ENCODE data around the gene NIM1K. TPM values are rescaled to one million over a fixed set of nuclear protein-coding genes. Genes with fewer than 3 reads are reported as not detected.

NIM1K gene
- total and polyA plus RNA-seq, 2 of the 13 experiments (the other 11 are each of a cell fraction or from before 2014, with no cell fraction given): 0.04 TPM; not detected in 1

- H3K9ac ChIP-seq (ENCODE audit: insufficient read depth, low read depth, low read length): no peak overlapping the region
- peaks cover 3 to 11% of the 10 kb centered on the region in 2 experiments; a peak in 2 of 5 replicates for H3K27me3 ChIP-seq (ENCODE audit: control insufficient read depth in 1 of 2, insufficient read depth in 2 of 2, low read length in 2 of 2)
- ATAC-seq (no peak), FAIRE-seq (no peak), DNase-seq (ENCODE audit: low spot score) (peak; percentile 34)
- no peak overlapping the region for H3K27ac ChIP-seq (ENCODE audit: extremely low read length, insufficient read depth, low read length)
- H3K4me2 ChIP-seq (ENCODE audit: low read depth, low read length): peak overlapping the region; percentile 89
- H3K9me3 ChIP-seq (ENCODE audit: low read length): no peaks in the 10 kb centered on the region
- H4K20me1 ChIP-seq (ENCODE audit: insufficient read depth, low read length): no peaks in the 10 kb centered on the region
- CTCF ChIA-PET (ENCODE audit: low intra/inter-chr PET ratio, low total read pairs): no interaction called here
- intact Hi-C loops (cut with micrococcal nuclease; ENCODE audit: unreplicated experiment): no loop called here
- in situ Hi-C loops (cut with HindIII; ENCODE audit: extremely low pct_ligation_motif_present, low pct_unique_long_range_greater_than_20kb): no loop called here
- 2% methylated on average over 12 of the region's 12 CpGs for WGBS (ENCODE audit: low lambda C conversion rate)
- TF ChIP-seq ZNF30 (CRISPR knock-in tag; IDR thresholded peaks at IDR 0.05) (no peak), ZNF10 (CRISPR knock-in tag; IDR thresholded peaks at IDR 0.05; ENCODE audit: borderline replicate concordance, low read depth) (no peak), HNRNPK (IDR thresholded peaks at IDR 0.05; ENCODE audit: low read depth, low read length, poor library complexity, severe bottlenecking) (peak; percentile 84), RARG (CRISPR knock-in tag; IDR thresholded peaks at IDR 0.05; ENCODE audit: low read depth) (no peak), RFX3 (CRISPR knock-in tag; IDR thresholded peaks at IDR 0.05) (peak; percentile 77), CEBPG (CRISPR knock-in tag; IDR thresholded peaks at IDR 0.05) (peak; percentile 63), PCBP2 (optimal IDR thresholded peaks at IDR 0.05; ENCODE audit: low read depth, low read length, poor library complexity, severe bottlenecking) (peak; percentile 95), CEBPB (IDR thresholded peaks at IDR 0.05; ENCODE audit: borderline replicate concordance, low read depth, low read length) (peak; percentile 89), CBX2 (IDR thresholded peaks at IDR 0.05; ENCODE audit: low read depth, low read length) (0 out of 2 replicates have a peak, but pooled peaks have one; percentile 23), CBX2 (CRISPR knock-in tag; IDR thresholded peaks at IDR 0.05; ENCODE audit: low read depth) (no peak), RFX1 (IDR thresholded peaks at IDR 0.05) (peak; percentile 77)
- TF ChIP-seq, protein P1, sequence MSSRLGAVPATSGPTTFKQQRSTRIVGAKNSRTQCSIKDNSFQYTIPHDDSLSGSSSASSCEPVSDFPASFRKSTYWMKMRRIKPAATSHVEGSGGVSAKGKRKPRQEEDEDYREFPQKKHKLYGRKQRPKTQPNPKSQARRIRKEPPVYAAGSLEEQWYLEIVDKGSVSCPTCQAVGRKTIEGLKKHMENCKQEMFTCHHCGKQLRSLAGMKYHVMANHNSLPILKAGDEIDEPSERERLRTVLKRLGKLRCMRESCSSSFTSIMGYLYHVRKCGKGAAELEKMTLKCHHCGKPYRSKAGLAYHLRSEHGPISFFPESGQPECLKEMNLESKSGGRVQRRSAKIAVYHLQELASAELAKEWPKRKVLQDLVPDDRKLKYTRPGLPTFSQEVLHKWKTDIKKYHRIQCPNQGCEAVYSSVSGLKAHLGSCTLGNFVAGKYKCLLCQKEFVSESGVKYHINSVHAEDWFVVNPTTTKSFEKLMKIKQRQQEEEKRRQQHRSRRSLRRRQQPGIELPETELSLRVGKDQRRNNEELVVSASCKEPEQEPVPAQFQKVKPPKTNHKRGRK (CRISPR knock-in tag; IDR thresholded peaks at IDR 0.05): peak; percentile 75; the same call in 1 of the 2 replicates
- H3K4me3 ChIP-seq (replicated peaks in 1 of 3; ENCODE audit: insufficient read depth in 1 of 3, low read depth in 2 of 3, low read length in 3 of 3): peak overlapping the region in 1 of 3 experiments; percentile 75; a peak in 2 of 6 replicates
- no peaks in the 10 kb centered on the region for H3K36me3 ChIP-seq (replicated peaks in 1 of 2; ENCODE audit: control insufficient read depth in 1 of 2, insufficient read depth in 2 of 2, low read length in 2 of 2)
- H3K79me2 ChIP-seq (ENCODE audit: insufficient read depth, low read length): no peaks in the 10 kb centered on the region
- no peak overlapping the region for H2AFZ ChIP-seq (ENCODE audit: low read length)
- H3K4me1 ChIP-seq (ENCODE audit: insufficient read depth, low read length): peaks cover 30% of the 10 kb centered on the region
- POLR2A ChIA-PET: interaction anchor here (1.2 kb wide), 1 partner anchor 72 kb away, joined by 3 read pairs; no protein-coding TSS in a partner anchor
- no TSS peak for BruUV-seq (replicated peaks)
Observed at GRCh38 chr5:43193181-43193893, 1.3 kb downstream of the NIM1K start.
